PC-3 (cell line): ENCODE measurements around the gene TACR2. TPM values are rescaled to one million over a fixed set of nuclear protein-coding genes. Genes with fewer than 3 reads are reported as not detected.

Experiments used
- ATAC-seq: fragments of 200-7000 bp; cut with Tn5 transposase; 2 replicates; pipeline ENCODE4 v1.9.1; 2020; ENCODE audit warnings: mild to moderate bottlenecking, moderate library complexity
- BruUV-seq: library from RNA; stranded (reverse); fragments of 400-500 nt; replicated peaks from 2 replicates; lab custom pipeline; 2021; lab: Mats Ljungman, UMichigan
- CTCF ChIA-PET: fragments of 300-600 bp; sonication (Branson Sonifier 250); formaldehyde crosslinking; loops from one replicate; lab custom pipeline; 2022; ENCODE audit warnings: antibody characterized with exemption; lab: Charles Lee
- POLR2A ChIA-PET: fragments of 300-600 bp; sonication (Branson Sonifier 250); formaldehyde crosslinking; loops from one replicate; lab custom pipeline; 2022; ENCODE audit warnings: antibody characterized with exemption; ENCODE audit not compliant: unreplicated experiment; lab: Charles Lee
- DNase-seq: peaks from one replicate; pipeline ENCODE4 v3.0.0-alpha.2; 2015
- H2AFZ ChIP-seq: fragments of 300-600 bp; sonication (generic); 2 replicates; pipeline ENCODE4 v1.6.0; 2016; ENCODE audit warnings: antibody characterized with exemption, low read length
- H3F3A ChIP-seq: fragments of 300-600 bp; sonication (generic); one replicate; pipeline ENCODE4 v1.6.0; 2017; ENCODE audit warnings: antibody characterized with exemption, low read length, control low read depth, mild to moderate bottlenecking; ENCODE audit not compliant: unreplicated experiment
- H3K27ac ChIP-seq: fragments of 300-600 bp; sonication (generic); 2 replicates; pipeline ENCODE4 v1.5.1; 2016; ENCODE audit warnings: mild to moderate bottlenecking, low read length
- H3K27me3 ChIP-seq: fragments of 300-600 bp; sonication (generic); 2 replicates; pipeline ENCODE4 v1.6.1; 2016; ENCODE audit warnings: low read length, mixed read lengths
- H3K36me3 ChIP-seq: fragments of 300-600 bp; sonication (generic); 2 replicates; pipeline ENCODE4 v1.6.1; 2016; ENCODE audit warnings: low read depth, mixed run types, low read length, mixed read lengths
- H3K4me1 ChIP-seq: fragments of 300-600 bp; sonication (generic); 2 replicates; pipeline ENCODE4 v1.5.1; 2016; ENCODE audit warnings: low read length; ENCODE audit not compliant: insufficient read depth
- H3K4me2 ChIP-seq: fragments of 300-600 bp; sonication (generic); 2 replicates; pipeline ENCODE4 v1.6.0; 2016; ENCODE audit warnings: low read length
- H3K4me3 ChIP-seq: fragments of 300-600 bp; sonication (generic); 2 replicates; pipeline ENCODE4 v1.5.1; 2016; ENCODE audit warnings: mild to moderate bottlenecking, low read length, mixed read lengths
- H3K79me2 ChIP-seq: fragments of 300-600 bp; sonication (generic); 2 replicates; pipeline ENCODE4 v1.6.1; 2017; ENCODE audit warnings: low read length, mixed read lengths
- H3K9ac ChIP-seq: fragments of 300-600 bp; sonication (generic); 2 replicates; pipeline ENCODE4 v1.6.0; 2016; ENCODE audit warnings: mild to moderate bottlenecking, low read length
- H3K9me2 ChIP-seq: fragments of 300-600 bp; sonication (generic); replicated peaks from 2 replicates; pipeline ENCODE4 v1.6.1; 2016; ENCODE audit warnings: mixed run types, low read length, mixed read lengths
- H3K9me3 ChIP-seq: fragments of 300-600 bp; sonication (generic); 2 replicates; pipeline ENCODE4 v1.6.1; 2016; ENCODE audit warnings: low read length, mixed read lengths
- H4K20me1 ChIP-seq: fragments of 300-600 bp; sonication (generic); 2 replicates; pipeline ENCODE4 v1.6.1; 2016; ENCODE audit warnings: low read length, mixed read lengths
- CTCF ChIP-seq: fragments of 300-600 bp; sonication (generic); conservative IDR thresholded peaks from 2 replicates; pipeline ENCODE4 v1.5.1; 2017; ENCODE audit warnings: antibody characterized with exemption, low read depth, mild to moderate bottlenecking, low read length
- EZH2 ChIP-seq: fragments of 300-600 bp; sonication (generic); IDR thresholded peaks from one replicate; pipeline ENCODE4 v1.6.1; 2017; ENCODE audit warnings: antibody characterized with exemption, mild to moderate bottlenecking, low read length; ENCODE audit not compliant: unreplicated experiment
- EZH2phosphoT487 ChIP-seq: fragments of 300-600 bp; sonication (generic); IDR thresholded peaks from 2 replicates; pipeline ENCODE4 v1.6.1; 2018; ENCODE audit warnings: mild to moderate bottlenecking, antibody characterized with exemption, low read length, borderline replicate concordance
- intact Hi-C: fragments of 100-400 bp; cut with micrococcal nuclease; formaldehyde crosslinking; loops from 2 replicates; pipeline ENCODE4 v1.9.0; 2023
- total RNA-seq: library from RNA; depleted of rRNA; stranded (reverse); fragments of >200 nt; gene quantifications from 2 replicates; pipeline ENCODE4 v1.2.3, GENCODE V29; 2014

Gene TACR2
- total RNA-seq, 1 experiment from 2014 or later, result 0.40 TPM

GRCh38 chr10:69410487-69410886 lies 6.2 kb downstream of the TACR2 start:
- no peaks in the 10 kb centered on the region for H3K27me3 ChIP-seq
- no peaks in the 10 kb centered on the region for H3K9me2 ChIP-seq
- H4K20me1 ChIP-seq, result no peaks in the 10 kb centered on the region
- H3K4me2 ChIP-seq, result no peak overlapping the region
- no peak overlapping the region for H3K9ac ChIP-seq
- H3K27ac ChIP-seq, result no peak overlapping the region
- no peak overlapping the region for H2AFZ ChIP-seq
- DNase-seq (no peak), ATAC-seq (no peak)
- no peaks in the 10 kb centered on the region for H3K36me3 ChIP-seq
- peaks cover 21% of the 10 kb centered on the region for H3K4me1 ChIP-seq
- H3F3A ChIP-seq, result no peaks in the 10 kb centered on the region
- H3K9me3 ChIP-seq, result no peaks in the 10 kb centered on the region
- CTCF ChIA-PET, result interaction anchor here (0.6 to 1.3 kb wide), 2 partner anchors 37 to 226 kb away, joined by 3 to 4 read pairs; no protein-coding TSS in a partner anchor
- H3K79me2 ChIP-seq, result no peaks in the 10 kb centered on the region
- no TSS peak for BruUV-seq
- POLR2A ChIA-PET, result no interaction called here
- no peak overlapping the region for H3K4me3 ChIP-seq
- intact Hi-C loops, result no loop called here
- TF ChIP-seq CTCF, result no peak
- TF ChIP-seq EZH2phosphoT487, result no peak
- no peak for TF ChIP-seq EZH2

GRCh38 chr10:69409968-69410367 lies 6.8 kb downstream of the TACR2 start:
- DNase-seq, result no peak
- BruUV-seq, result no TSS peak
- Histone ChIP-seq H3K27ac (no peak overlapping the region), H3K4me1 (peaks cover 26% of the 10 kb centered on the region), H3K9me3 (no peaks in the 10 kb centered on the region), H4K20me1 (no peaks in the 10 kb centered on the region), H3K36me3 (no peaks in the 10 kb centered on the region), H3K27me3 (no peaks in the 10 kb centered on the region), H3F3A (no peaks in the 10 kb centered on the region), H3K9me2 (no peaks in the 10 kb centered on the region), H3K79me2 (no peaks in the 10 kb centered on the region), H3K9ac (no peak overlapping the region), H2AFZ (no peak overlapping the region), H3K4me2 (no peak overlapping the region), H3K4me3 (no peak overlapping the region)
- intact Hi-C loops, result loop anchor here (2.0 to 5.0 kb wide), 2 partner anchors 37 to 173 kb away; no protein-coding TSS in a partner anchor
- no peak for TF ChIP-seq EZH2phosphoT487
- TF ChIP-seq EZH2, result no peak
- TF ChIP-seq CTCF, result no peak
- ATAC-seq, result no peak
- ChIA-PET POLR2A (no interaction called here), CTCF (interaction anchor here (0.6 to 1.3 kb wide), 2 partner anchors 37 to 226 kb away, joined by 3 to 4 read pairs; no protein-coding TSS in a partner anchor)

- H3F3A ChIP-seq, result no peaks in the 10 kb centered on the region
- peak overlapping the region; percentile 29; the same call in 1 of the 2 replicates for H3K4me3 ChIP-seq
- POLR2A ChIA-PET, result no interaction called here
- ATAC-seq (no peak; the same call in 1 of the 2 replicates), DNase-seq (no peak)
- H3K9ac ChIP-seq, result peak overlapping the region; percentile 60
- no peaks in the 10 kb centered on the region for H4K20me1 ChIP-seq
- H2AFZ ChIP-seq, result peak overlapping the region; percentile 87
- H3K36me3 ChIP-seq, result peaks cover 4% of the 10 kb centered on the region
- H3K27ac ChIP-seq, result peak overlapping the region; percentile 28
- intact Hi-C loops, result loop anchor here (2.0 to 5.0 kb wide), 2 partner anchors 38 to 172 kb away; no protein-coding TSS in a partner anchor
- H3K4me2 ChIP-seq, result peak overlapping the region; percentile 62
- H3K9me2 ChIP-seq, result no peaks in the 10 kb centered on the region
- H3K27me3 ChIP-seq, result no peaks in the 10 kb centered on the region
- no peaks in the 10 kb centered on the region for H3K79me2 ChIP-seq
- no peaks in the 10 kb centered on the region for H3K9me3 ChIP-seq
- TF ChIP-seq EZH2, result no peak
- TF ChIP-seq CTCF, result no peak
- TF ChIP-seq EZH2phosphoT487, result no peak
- BruUV-seq, result no TSS peak
- CTCF ChIA-PET, result interaction anchor here (0.6 to 1.7 kb wide), 7 partner anchors 19 to 259 kb away, joined by 3 to 16 read pairs (median 12); no protein-coding TSS in a partner anchor
- peaks cover 30% of the 10 kb centered on the region for H3K4me1 ChIP-seq
Observed at GRCh38 chr10:69409176-69409495, 7.6 kb downstream of the TACR2 start.
